MM.1S (cell line): ENCODE measurements around the gene TIMM17A.

ENCODE experiments used
- DNase-seq: peaks from one replicate; pipeline ENCODE4 v3.0.0-alpha.2; 2015
- H2AFZ ChIP-seq: fragments of 300-600 bp; sonication (generic); 2 replicates; pipeline ENCODE4 v1.6.0; 2016; ENCODE audit warnings: antibody characterized with exemption, low read length
- H3F3A ChIP-seq: fragments of 300-600 bp; sonication (generic); 2 replicates; pipeline ENCODE4 v1.6.1; 2016; ENCODE audit warnings: mild to moderate bottlenecking, antibody characterized with exemption, low read length, moderate library complexity, mixed read lengths; ENCODE audit not compliant: insufficient read depth
- H3K27ac ChIP-seq: fragments of 300-600 bp; sonication (generic); 2 replicates; pipeline ENCODE4 v1.5.1; 2016; ENCODE audit warnings: mild to moderate bottlenecking, low read length
- H3K27me3 ChIP-seq: fragments of 300-600 bp; sonication (generic); replicated peaks from 2 replicates; pipeline ENCODE4 v1.6.0; 2016; ENCODE audit warnings: low read length; ENCODE audit not compliant: insufficient read depth
- H3K36me3 ChIP-seq: fragments of 300-600 bp; sonication (generic); replicated peaks from 2 replicates; pipeline ENCODE4 v1.6.1; 2016; ENCODE audit warnings: mild to moderate bottlenecking, low read length, mixed read lengths; ENCODE audit not compliant: insufficient read depth
- H3K4me1 ChIP-seq: fragments of 300-600 bp; sonication (generic); 2 replicates; pipeline ENCODE4 v1.6.1; 2016; ENCODE audit warnings: low read length, mixed read lengths
- H3K4me2 ChIP-seq: fragments of 300-600 bp; sonication (generic); 2 replicates; pipeline ENCODE4 v1.6.0; 2016; ENCODE audit warnings: low read depth, low read length
- H3K4me3 ChIP-seq: fragments of 300-600 bp; sonication (generic); 2 replicates; pipeline ENCODE4 v1.5.1; 2016; ENCODE audit warnings: low read length, mixed read lengths
- H3K79me2 ChIP-seq: fragments of 300-600 bp; sonication (generic); 2 replicates; pipeline ENCODE4 v1.6.1; 2016; ENCODE audit warnings: mixed run types, low read length, mixed read lengths
- H3K9ac ChIP-seq: fragments of 300-600 bp; sonication (generic); 2 replicates; pipeline ENCODE4 v1.6.1; 2016; ENCODE audit warnings: low read length, mixed read lengths
- H3K9me2 ChIP-seq: fragments of 300-600 bp; sonication (generic); replicated peaks from 2 replicates; pipeline ENCODE4 v1.6.1; 2016; ENCODE audit warnings: mild to moderate bottlenecking, low read length, mixed read lengths; ENCODE audit not compliant: insufficient read depth
- H3K9me3 ChIP-seq: fragments of 300-600 bp; sonication (generic); replicated peaks from 2 replicates; pipeline ENCODE4 v1.6.1; 2016; ENCODE audit warnings: mild to moderate bottlenecking, low read length, mixed read lengths; ENCODE audit not compliant: insufficient read depth
- H4K20me1 ChIP-seq: fragments of 300-600 bp; sonication (generic); 2 replicates; pipeline ENCODE4 v1.6.1; 2016; ENCODE audit warnings: mild to moderate bottlenecking, low read length, moderate library complexity, mixed read lengths; ENCODE audit not compliant: insufficient read depth
- EZH2 ChIP-seq: fragments of 300-600 bp; sonication (generic); optimal IDR thresholded peaks from 2 replicates; pipeline ENCODE3; 2017; ENCODE audit warnings: low read depth, mild to moderate bottlenecking, antibody characterized with exemption, low read length, mixed read lengths
- EZH2phosphoT487 ChIP-seq: fragments of 300-600 bp; sonication (generic); IDR thresholded peaks from 2 replicates; pipeline ENCODE4 v1.6.1; 2018; ENCODE audit warnings: antibody characterized with exemption, low read length
- TF ChIP-seq, protein P1 (sequence below): fragments of 300-600 bp; sonication (generic); IDR thresholded peaks from 2 replicates; pipeline ENCODE4 v1.5.1; 2016; ENCODE audit warnings: antibody characterized with exemption, low read length, mixed read lengths

Gene TIMM17A

GRCh38 chr1:201911826-201912571, 43.3 kb upstream of the TIMM17A start:
- H3F3A ChIP-seq, result no peaks in the 10 kb centered on the region
- no peaks in the 10 kb centered on the region for H4K20me1 ChIP-seq
- no peaks in the 10 kb centered on the region for H3K79me2 ChIP-seq
- H3K4me2 ChIP-seq, result no peak overlapping the region
- H3K4me1 ChIP-seq, result peaks cover 4% of the 10 kb centered on the region; the same call in 1 of the 2 replicates
- H3K9me2 ChIP-seq, result no peaks in the 10 kb centered on the region
- no peaks in the 10 kb centered on the region for H3K36me3 ChIP-seq
- no peak overlapping the region for H3K4me3 ChIP-seq
- H3K9ac ChIP-seq, result no peak overlapping the region
- TF ChIP-seq EZH2phosphoT487, result no peak
- TF ChIP-seq, protein P1, sequence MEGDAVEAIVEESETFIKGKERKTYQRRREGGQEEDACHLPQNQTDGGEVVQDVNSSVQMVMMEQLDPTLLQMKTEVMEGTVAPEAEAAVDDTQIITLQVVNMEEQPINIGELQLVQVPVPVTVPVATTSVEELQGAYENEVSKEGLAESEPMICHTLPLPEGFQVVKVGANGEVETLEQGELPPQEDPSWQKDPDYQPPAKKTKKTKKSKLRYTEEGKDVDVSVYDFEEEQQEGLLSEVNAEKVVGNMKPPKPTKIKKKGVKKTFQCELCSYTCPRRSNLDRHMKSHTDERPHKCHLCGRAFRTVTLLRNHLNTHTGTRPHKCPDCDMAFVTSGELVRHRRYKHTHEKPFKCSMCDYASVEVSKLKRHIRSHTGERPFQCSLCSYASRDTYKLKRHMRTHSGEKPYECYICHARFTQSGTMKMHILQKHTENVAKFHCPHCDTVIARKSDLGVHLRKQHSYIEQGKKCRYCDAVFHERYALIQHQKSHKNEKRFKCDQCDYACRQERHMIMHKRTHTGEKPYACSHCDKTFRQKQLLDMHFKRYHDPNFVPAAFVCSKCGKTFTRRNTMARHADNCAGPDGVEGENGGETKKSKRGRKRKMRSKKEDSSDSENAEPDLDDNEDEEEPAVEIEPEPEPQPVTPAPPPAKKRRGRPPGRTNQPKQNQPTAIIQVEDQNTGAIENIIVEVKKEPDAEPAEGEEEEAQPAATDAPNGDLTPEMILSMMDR, result no peak
- TF ChIP-seq EZH2, result no peak
- H3K9me3 ChIP-seq, result no peaks in the 10 kb centered on the region
- H3K27me3 ChIP-seq, result no peaks in the 10 kb centered on the region
- DNase-seq, result no peak
- no peak overlapping the region for H2AFZ ChIP-seq
- H3K27ac ChIP-seq, result no peak overlapping the region

- no peak overlapping the region for H2AFZ ChIP-seq
- no peaks in the 10 kb centered on the region for H4K20me1 ChIP-seq
- peaks cover 4% of the 10 kb centered on the region; the same call in 1 of the 2 replicates for H3K4me1 ChIP-seq
- H3K9me2 ChIP-seq, result no peaks in the 10 kb centered on the region
- H3K79me2 ChIP-seq, result no peaks in the 10 kb centered on the region
- no peak overlapping the region for H3K4me2 ChIP-seq
- H3K27me3 ChIP-seq, result no peaks in the 10 kb centered on the region
- no peaks in the 10 kb centered on the region for H3K9me3 ChIP-seq
- no peak overlapping the region for H3K27ac ChIP-seq
- no peaks in the 10 kb centered on the region for H3F3A ChIP-seq
- no peak for DNase-seq
- H3K9ac ChIP-seq, result no peak overlapping the region
- TF ChIP-seq, protein P1, result no peak
- TF ChIP-seq EZH2phosphoT487 (no peak), EZH2 (no peak)
- no peaks in the 10 kb centered on the region for H3K36me3 ChIP-seq
- H3K4me3 ChIP-seq, result no peak overlapping the region
Observed at GRCh38 chr1:201912832-201913231, 42.5 kb upstream of the TIMM17A start.

DNA sequence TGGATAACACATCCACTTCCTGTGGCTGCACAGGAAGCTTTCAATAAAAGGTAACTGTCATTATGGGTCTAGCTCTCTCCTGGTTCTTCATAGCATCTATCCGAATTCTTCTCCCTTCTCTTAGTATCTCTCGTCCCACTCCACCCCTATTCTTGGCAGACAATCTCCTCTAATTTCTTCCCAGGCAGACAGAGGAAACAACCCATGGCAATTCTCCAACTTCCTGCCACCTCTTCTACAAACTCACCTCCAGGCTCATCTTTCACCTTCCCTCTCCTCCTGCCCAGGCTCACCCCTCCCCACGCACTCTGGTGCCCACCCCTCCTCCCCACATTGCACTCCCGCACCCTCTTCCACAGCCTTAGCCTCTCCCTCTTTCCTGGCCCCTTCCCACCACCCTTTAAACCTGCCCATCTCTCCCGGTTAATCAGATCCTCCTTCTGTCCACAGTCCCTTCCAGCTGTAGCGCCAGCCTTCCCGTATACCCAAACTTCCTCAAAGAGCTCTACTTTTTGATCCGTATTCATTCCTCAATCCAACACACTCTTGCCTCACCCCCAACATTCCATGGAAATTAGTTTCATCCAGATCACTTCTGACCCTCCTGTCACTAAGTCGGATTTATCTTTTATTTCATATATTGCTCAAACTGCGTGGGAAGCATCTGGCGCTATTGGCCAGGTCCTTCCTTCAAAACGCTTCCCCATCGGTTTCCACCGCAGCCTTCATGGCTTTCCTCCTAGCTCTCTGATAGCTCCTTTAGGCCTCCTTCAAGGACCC, 40.7 kb upstream of the TIMM17A start:
- no peaks in the 10 kb centered on the region for H3K79me2 ChIP-seq
- H3K4me1 ChIP-seq, result peaks cover 4% of the 10 kb centered on the region; the same call in 1 of the 2 replicates
- DNase-seq, result no peak

More for the DNA sequence above, 40.7 kb upstream of the TIMM17A start:
- H3K9ac ChIP-seq, result no peak overlapping the region
- H3K27ac ChIP-seq, result no peak overlapping the region
- H3K9me2 ChIP-seq, result no peaks in the 10 kb centered on the region
- TF ChIP-seq, protein P1, result no peak
- TF ChIP-seq EZH2 (no peak), EZH2phosphoT487 (no peak)
- H3K36me3 ChIP-seq, result no peaks in the 10 kb centered on the region
- no peaks in the 10 kb centered on the region for H4K20me1 ChIP-seq
- H3K4me2 ChIP-seq, result no peak overlapping the region
- no peak overlapping the region for H2AFZ ChIP-seq
- H3K4me3 ChIP-seq, result no peak overlapping the region
- H3F3A ChIP-seq, result no peaks in the 10 kb centered on the region
- no peaks in the 10 kb centered on the region for H3K9me3 ChIP-seq
- H3K27me3 ChIP-seq, result no peaks in the 10 kb centered on the region
